ENCODE results near the gene SATB1. TPM values are rescaled to one million over a fixed set of nuclear protein-coding genes. Genes with fewer than 3 reads are reported as not detected.

SATB1 gene
- total RNA-seq, 2 experiments from 2014 or later, result 268 to 273 TPM

GRCh38 chr3:18428991-18429745, 4.0 kb upstream of the SATB1 start:
- Mint-ChIP-seq H3K4me1 (ENCODE audit: low read depth) (peaks cover 67% of the 10 kb centered on the region), H3K27me3 (ENCODE audit: low read depth) (no peaks in the 10 kb centered on the region), H3K4me3 (peak overlapping the region; percentile 57), H3K9me3 (ENCODE audit: insufficient read depth) (no peaks in the 10 kb centered on the region), H3K27ac (peak overlapping the region; percentile 54), H3K36me3 (ENCODE audit: low read depth) (peaks cover 60% of the 10 kb centered on the region)
- no peak for ATAC-seq
- POLR2A ChIA-PET, result interaction anchor here (4.2 to 10.7 kb wide), 4 partner anchors 9 to 17 kb away, joined by 31 to 265 read pairs (median 62); partner anchors contain the start of gene SATB1
- no peak for DNase-seq
- CTCF ChIA-PET, result interaction anchor here (0.8 to 5.6 kb wide), 6 partner anchors 9 to 39 kb away, joined by 3 to 42 read pairs (median 4); no protein-coding TSS in a partner anchor

GRCh38 chr3:18428036-18428435, 2.9 kb upstream of the SATB1 start:
- DNase-seq (no peak), ATAC-seq (no peak)
- Mint-ChIP-seq H3K4me1 (ENCODE audit: low read depth) (peaks cover 67% of the 10 kb centered on the region), H3K27me3 (ENCODE audit: low read depth) (no peaks in the 10 kb centered on the region), H3K4me3 (peak overlapping the region; percentile 57), H3K36me3 (ENCODE audit: low read depth) (peaks cover 69% of the 10 kb centered on the region), H3K27ac (peak overlapping the region; percentile 54), H3K9me3 (ENCODE audit: insufficient read depth) (no peaks in the 10 kb centered on the region)
- ChIA-PET POLR2A (interaction anchor here (4.2 kb wide), 1 partner anchor 10 kb away, joined by 31 read pairs; no protein-coding TSS in a partner anchor), CTCF (interaction anchor here (1.3 kb wide), 1 partner anchor 10 kb away, joined by 3 read pairs; no protein-coding TSS in a partner anchor)

- Mint-ChIP-seq H3K4me3 (peak overlapping the region; percentile 87), H3K36me3 (ENCODE audit: low read depth) (peaks cover 69% of the 10 kb centered on the region)
Observed at GRCh38 chr3:18426597-18427193, 1.6 kb upstream of the SATB1 start.

GRCh38 chr3:18425641-18426257, 610 bp upstream of the SATB1 start:
- Mint-ChIP-seq H3K27ac (peak overlapping the region; percentile 88), H3K9me3 (ENCODE audit: insufficient read depth) (no peaks in the 10 kb centered on the region), H3K36me3 (ENCODE audit: low read depth) (peaks cover 66% of the 10 kb centered on the region), H3K27me3 (ENCODE audit: low read depth) (no peaks in the 10 kb centered on the region), H3K4me1 (ENCODE audit: low read depth) (peaks cover 60% of the 10 kb centered on the region), H3K4me3 (peak overlapping the region; percentile 87)
- CTCF ChIA-PET, result no interaction called here
- ATAC-seq (peak; percentile 50), DNase-seq (peak; percentile 81)
- POLR2A ChIA-PET, result interaction anchor here (0.8 to 12.9 kb wide), 8 partner anchors 8 to 324 kb away, joined by 3 to 265 read pairs (median 4); no protein-coding TSS in a partner anchor

More at GRCh38 chr3:18426597-18427193, 1.6 kb upstream of the SATB1 start:
- H3K27me3 Mint-ChIP-seq (ENCODE audit: low read depth), result no peaks in the 10 kb centered on the region
- no peaks in the 10 kb centered on the region for H3K9me3 Mint-ChIP-seq (ENCODE audit: insufficient read depth)
- CTCF ChIA-PET, result interaction anchor here (0.7 to 1.3 kb wide), 3 partner anchors 12 to 562 kb away, joined by 3 to 4 read pairs (median 3); no protein-coding TSS in a partner anchor
- POLR2A ChIA-PET, result interaction anchor here (0.5 to 4.2 kb wide), 5 partner anchors 9 to 289 kb away, joined by 3 to 31 read pairs (median 3); no protein-coding TSS in a partner anchor
- peak overlapping the region; percentile 78 for H3K27ac Mint-ChIP-seq
- H3K4me1 Mint-ChIP-seq (ENCODE audit: low read depth), result peaks cover 63% of the 10 kb centered on the region
- ATAC-seq, result no peak
- DNase-seq, result no peak

GRCh38 chr3:18424213-18424728, 868 bp downstream of the SATB1 start:
- Mint-ChIP-seq H3K4me1 (ENCODE audit: low read depth) (peaks cover 62% of the 10 kb centered on the region), H3K27me3 (ENCODE audit: low read depth) (no peaks in the 10 kb centered on the region), H3K4me3 (peak overlapping the region; percentile 87), H3K9me3 (ENCODE audit: insufficient read depth) (no peaks in the 10 kb centered on the region), H3K36me3 (ENCODE audit: low read depth) (peaks cover 69% of the 10 kb centered on the region), H3K27ac (peak overlapping the region; percentile 88)
- DNase-seq, result peak; percentile 41
- ChIA-PET CTCF (no interaction called here), POLR2A (interaction anchor here (0.6 to 12.9 kb wide), 12 partner anchors 10 to 323 kb away, joined by 3 to 265 read pairs (median 4); no protein-coding TSS in a partner anchor)
- no peak for ATAC-seq

GRCh38 chr3:18423401-18424212, 1.5 kb downstream of the SATB1 start:
- peak; percentile 17 for ATAC-seq
- H3K27ac Mint-ChIP-seq, result peak overlapping the region; percentile 88
- H3K4me1 Mint-ChIP-seq (ENCODE audit: low read depth), result peaks cover 62% of the 10 kb centered on the region
- ChIA-PET CTCF (interaction anchor here (1.0 to 2.2 kb wide), 7 partner anchors 8 to 335 kb away, joined by 3 to 12 read pairs (median 4); no protein-coding TSS in a partner anchor), POLR2A (interaction anchor here (0.6 to 12.9 kb wide), 13 partner anchors 10 to 324 kb away, joined by 3 to 265 read pairs (median 5); no protein-coding TSS in a partner anchor)
- H3K9me3 Mint-ChIP-seq (ENCODE audit: insufficient read depth), result no peaks in the 10 kb centered on the region
- peaks cover 71% of the 10 kb centered on the region for H3K36me3 Mint-ChIP-seq (ENCODE audit: low read depth)
- peak overlapping the region; percentile 87 for H3K4me3 Mint-ChIP-seq
- peak; percentile 74 for DNase-seq
- H3K27me3 Mint-ChIP-seq (ENCODE audit: low read depth), result no peaks in the 10 kb centered on the region

GRCh38 chr3:18422972-18423371, 2.2 kb downstream of the SATB1 start:
- no peaks in the 10 kb centered on the region for H3K9me3 Mint-ChIP-seq (ENCODE audit: insufficient read depth)
- no peaks in the 10 kb centered on the region for H3K27me3 Mint-ChIP-seq (ENCODE audit: low read depth)
- DNase-seq (no peak), ATAC-seq (no peak)
- H3K36me3 Mint-ChIP-seq (ENCODE audit: low read depth), result peaks cover 73% of the 10 kb centered on the region
- POLR2A ChIA-PET, result interaction anchor here (1.2 to 12.9 kb wide), 8 partner anchors 11 to 290 kb away, joined by 3 to 265 read pairs (median 8); no protein-coding TSS in a partner anchor
- peak overlapping the region; percentile 88 for H3K27ac Mint-ChIP-seq
- CTCF ChIA-PET, result interaction anchor here (1.0 to 3.5 kb wide), 9 partner anchors 9 to 336 kb away, joined by 3 to 12 read pairs (median 4); no protein-coding TSS in a partner anchor
- H3K4me3 Mint-ChIP-seq, result peak overlapping the region; percentile 87
- H3K4me1 Mint-ChIP-seq (ENCODE audit: low read depth), result peaks cover 62% of the 10 kb centered on the region

- Mint-ChIP-seq H3K36me3 (ENCODE audit: low read depth) (peaks cover 86% of the 10 kb centered on the region), H3K27ac (peak overlapping the region; percentile 86), H3K4me3 (peak overlapping the region; percentile 73), H3K9me3 (ENCODE audit: insufficient read depth) (no peaks in the 10 kb centered on the region), H3K4me1 (ENCODE audit: low read depth) (peaks cover 67% of the 10 kb centered on the region), H3K27me3 (ENCODE audit: low read depth) (no peaks in the 10 kb centered on the region)
- ChIA-PET POLR2A (interaction anchor here (0.6 to 12.9 kb wide), 4 partner anchors 9 to 40 kb away, joined by 3 to 265 read pairs (median 57); no protein-coding TSS in a partner anchor), CTCF (interaction anchor here (0.8 to 6.4 kb wide), 6 partner anchors 9 to 337 kb away, joined by 3 to 42 read pairs (median 5); no protein-coding TSS in a partner anchor)
- no peak for DNase-seq
- no peak for ATAC-seq
Observed at GRCh38 chr3:18420555-18420954, 4.6 kb downstream of the SATB1 start.

GRCh38 chr3:18419232-18419631, 5.9 kb downstream of the SATB1 start:
- no peaks in the 10 kb centered on the region for H3K27me3 Mint-ChIP-seq (ENCODE audit: low read depth)
- H3K4me3 Mint-ChIP-seq, result peak overlapping the region; percentile 73
- H3K4me1 Mint-ChIP-seq (ENCODE audit: low read depth), result peaks cover 78% of the 10 kb centered on the region
- H3K9me3 Mint-ChIP-seq (ENCODE audit: insufficient read depth), result no peaks in the 10 kb centered on the region
- POLR2A ChIA-PET, result interaction anchor here (0.6 to 12.9 kb wide), 3 partner anchors 15 to 33 kb away, joined by 3 to 265 read pairs (median 106); no protein-coding TSS in a partner anchor
- CTCF ChIA-PET, result interaction anchor here (1.1 to 6.4 kb wide), 4 partner anchors 8 to 339 kb away, joined by 5 to 42 read pairs (median 8); no protein-coding TSS in a partner anchor
- ATAC-seq (no peak), DNase-seq (no peak)
- H3K36me3 Mint-ChIP-seq (ENCODE audit: low read depth), result peaks cover 93% of the 10 kb centered on the region
- peak overlapping the region; percentile 86 for H3K27ac Mint-ChIP-seq

- peak overlapping the region; percentile 86 for H3K27ac Mint-ChIP-seq
- ChIA-PET POLR2A (interaction anchor here (0.8 to 12.9 kb wide), 8 partner anchors 9 to 676 kb away, joined by 3 to 265 read pairs (median 4); partner anchors contain the start of gene TBC1D5), CTCF (interaction anchor here (1.0 to 6.4 kb wide), 5 partner anchors 10 to 340 kb away, joined by 3 to 42 read pairs (median 6); no protein-coding TSS in a partner anchor)
- H3K9me3 Mint-ChIP-seq (ENCODE audit: insufficient read depth), result no peaks in the 10 kb centered on the region
- peaks cover 86% of the 10 kb centered on the region for H3K4me1 Mint-ChIP-seq (ENCODE audit: low read depth)
- no peaks in the 10 kb centered on the region for H3K27me3 Mint-ChIP-seq (ENCODE audit: low read depth)
- ATAC-seq (peak; percentile 11), DNase-seq (no peak)
- peaks cover 90% of the 10 kb centered on the region for H3K36me3 Mint-ChIP-seq (ENCODE audit: low read depth)
- H3K4me3 Mint-ChIP-seq, result peak overlapping the region; percentile 73
Observed at GRCh38 chr3:18417904-18418572, 7.1 kb downstream of the SATB1 start.

Measured in activated CD8-positive, alpha-beta T cell treated with anti-CD3 and anti-CD28 coated beads, Interleukin-2, amount 10 ng/mL, durations not matched to agents 7 days and 5 days (primary cell).